ENCODE measurements around the gene MED13L.

DNA sequence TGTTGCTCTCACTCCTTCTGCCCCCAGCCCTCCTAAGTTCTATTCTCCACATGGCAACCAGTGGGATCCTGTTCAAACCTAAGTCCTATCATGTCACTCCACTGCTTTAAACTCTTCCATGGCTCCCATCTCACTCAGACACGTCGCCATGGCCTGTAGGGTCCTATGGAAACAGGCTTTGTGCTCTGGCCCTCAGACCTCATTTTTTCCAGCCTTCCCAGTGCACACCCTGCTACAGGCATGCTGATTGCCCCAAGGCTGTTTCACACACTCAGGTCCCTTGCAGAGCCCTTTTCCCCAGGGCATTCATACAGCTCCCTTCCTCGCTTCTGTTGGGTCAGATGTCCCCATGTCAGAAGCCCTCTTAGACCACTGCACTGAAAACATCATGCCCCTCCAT lies 11.2 kb upstream of the MED13L start:
- no peak for TF ChIP-seq POLR2A (IDR thresholded peaks at IDR 0.05)
- TF ChIP-seq, protein P1, sequence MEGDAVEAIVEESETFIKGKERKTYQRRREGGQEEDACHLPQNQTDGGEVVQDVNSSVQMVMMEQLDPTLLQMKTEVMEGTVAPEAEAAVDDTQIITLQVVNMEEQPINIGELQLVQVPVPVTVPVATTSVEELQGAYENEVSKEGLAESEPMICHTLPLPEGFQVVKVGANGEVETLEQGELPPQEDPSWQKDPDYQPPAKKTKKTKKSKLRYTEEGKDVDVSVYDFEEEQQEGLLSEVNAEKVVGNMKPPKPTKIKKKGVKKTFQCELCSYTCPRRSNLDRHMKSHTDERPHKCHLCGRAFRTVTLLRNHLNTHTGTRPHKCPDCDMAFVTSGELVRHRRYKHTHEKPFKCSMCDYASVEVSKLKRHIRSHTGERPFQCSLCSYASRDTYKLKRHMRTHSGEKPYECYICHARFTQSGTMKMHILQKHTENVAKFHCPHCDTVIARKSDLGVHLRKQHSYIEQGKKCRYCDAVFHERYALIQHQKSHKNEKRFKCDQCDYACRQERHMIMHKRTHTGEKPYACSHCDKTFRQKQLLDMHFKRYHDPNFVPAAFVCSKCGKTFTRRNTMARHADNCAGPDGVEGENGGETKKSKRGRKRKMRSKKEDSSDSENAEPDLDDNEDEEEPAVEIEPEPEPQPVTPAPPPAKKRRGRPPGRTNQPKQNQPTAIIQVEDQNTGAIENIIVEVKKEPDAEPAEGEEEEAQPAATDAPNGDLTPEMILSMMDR (IDR thresholded peaks at IDR 0.05), result no peak

All from breast epithelium (tissue), 3 donors.